Measurements from ENCODE around the gene GNA15.
"Not testable (repeated sequence)": the region's sequence is repeated elsewhere in the genome, so short reads cannot be mapped to it uniquely, and the experiment has no call there.

The GNA15 gene

GRCh38 chr19:3135961-3136683 is at the start of gene GNA15:
Gene GNA15, plus strand, starts transcription at chr19:3136033. Its CDS starts 418 bp downstream, at chr19:3136451.
- H3K27ac Mint-ChIP-seq = peak within 1 kb of the TSS; percentile 90
- intact Hi-C loops (cut with micrococcal nuclease) = no loop called here
- H3K27me3 Mint-ChIP-seq = no peaks in the 10 kb centered on the region
- H3K9me3 Mint-ChIP-seq = no peaks in the 10 kb centered on the region
- H3K4me1 Mint-ChIP-seq (ENCODE audit: low read depth) = peaks cover 56% of the 10 kb centered on the region
- H3K4me3 Mint-ChIP-seq = peak within 1 kb of the TSS; percentile 89
- H3K36me3 Mint-ChIP-seq (ENCODE audit: low read depth) = peaks cover 35% of the 10 kb centered on the region

- Mint-ChIP-seq H3K4me3 (no peak overlapping the region), H3K27me3 (peaks cover 37% of the 10 kb centered on the region), H3K9me3 (no peaks in the 10 kb centered on the region), H3K27ac (no peak overlapping the region), H3K36me3 (ENCODE audit: low read depth) (no peaks in the 10 kb centered on the region), H3K4me1 (ENCODE audit: low read depth) (no peaks in the 10 kb centered on the region)
- intact Hi-C loops (cut with micrococcal nuclease) = no loop called here
Measured at GRCh38 chr19:3087769-3088168, 48.1 kb upstream of the GNA15 start.

GRCh38 chr19:3089299-3089855 is 46.5 kb upstream of the GNA15 start:
- H3K36me3 Mint-ChIP-seq (ENCODE audit: low read depth); H3K4me1 Mint-ChIP-seq (ENCODE audit: low read depth); intact Hi-C loops (cut with micrococcal nuclease); H3K9me3 Mint-ChIP-seq; H3K4me3 Mint-ChIP-seq; H3K27ac Mint-ChIP-seq: not testable (repeated sequence)
- H3K27me3 Mint-ChIP-seq = peaks cover 45% of the 10 kb centered on the region

- Mint-ChIP-seq H3K36me3 (ENCODE audit: low read depth) (no peaks in the 10 kb centered on the region), H3K9me3 (no peaks in the 10 kb centered on the region), H3K27me3 (peaks cover 75% of the 10 kb centered on the region), H3K27ac (peak overlapping the region; percentile 39), H3K4me1 (ENCODE audit: low read depth) (peaks cover 29% of the 10 kb centered on the region), H3K4me3 (peak overlapping the region; percentile 75)
- intact Hi-C loops (cut with micrococcal nuclease) = no loop called here
Measured at GRCh38 chr19:3094601-3095440, 41.0 kb upstream of the GNA15 start.

- H3K27me3 Mint-ChIP-seq = peaks cover 77% of the 10 kb centered on the region
- intact Hi-C loops (cut with micrococcal nuclease) = no loop called here
- no peaks in the 10 kb centered on the region for H3K36me3 Mint-ChIP-seq (ENCODE audit: low read depth)
- H3K9me3 Mint-ChIP-seq = no peaks in the 10 kb centered on the region
- H3K27ac Mint-ChIP-seq = peak overlapping the region; percentile 39
- peak overlapping the region; percentile 75 for H3K4me3 Mint-ChIP-seq
- peaks cover 29% of the 10 kb centered on the region for H3K4me1 Mint-ChIP-seq (ENCODE audit: low read depth)
Measured at GRCh38 chr19:3095441-3096191, 40.2 kb upstream of the GNA15 start.

GRCh38 chr19:3096267-3096901 is 39.4 kb upstream of the GNA15 start:
- intact Hi-C loops (cut with micrococcal nuclease) = no loop called here
- Mint-ChIP-seq H3K9me3 (no peaks in the 10 kb centered on the region), H3K27me3 (peaks cover 85% of the 10 kb centered on the region), H3K4me3 (peak overlapping the region; percentile 75), H3K36me3 (ENCODE audit: low read depth) (no peaks in the 10 kb centered on the region), H3K4me1 (ENCODE audit: low read depth) (peaks cover 29% of the 10 kb centered on the region), H3K27ac (no peak overlapping the region)

- peaks cover 29% of the 10 kb centered on the region for H3K4me1 Mint-ChIP-seq (ENCODE audit: low read depth)
- no peak overlapping the region for H3K27ac Mint-ChIP-seq
- intact Hi-C loops (cut with micrococcal nuclease) = no loop called here
- no peak overlapping the region for H3K4me3 Mint-ChIP-seq
- H3K9me3 Mint-ChIP-seq = no peaks in the 10 kb centered on the region
- H3K27me3 Mint-ChIP-seq = peaks cover 88% of the 10 kb centered on the region
- no peaks in the 10 kb centered on the region for H3K36me3 Mint-ChIP-seq (ENCODE audit: low read depth)
Measured at GRCh38 chr19:3096902-3097326, 38.9 kb upstream of the GNA15 start.

- H3K27me3 Mint-ChIP-seq = peaks cover 88% of the 10 kb centered on the region
- no peaks in the 10 kb centered on the region for H3K9me3 Mint-ChIP-seq
- intact Hi-C loops (cut with micrococcal nuclease) = no loop called here
- H3K4me1 Mint-ChIP-seq (ENCODE audit: low read depth) = peaks cover 29% of the 10 kb centered on the region
- H3K4me3 Mint-ChIP-seq = no peak overlapping the region
- no peak overlapping the region for H3K27ac Mint-ChIP-seq
- no peaks in the 10 kb centered on the region for H3K36me3 Mint-ChIP-seq (ENCODE audit: low read depth)
Measured at GRCh38 chr19:3097442-3097871, 38.4 kb upstream of the GNA15 start.

GRCh38 chr19:3098141-3098514 is 37.7 kb upstream of the GNA15 start:
- Mint-ChIP-seq H3K9me3 (no peaks in the 10 kb centered on the region), H3K27me3 (peaks cover 87% of the 10 kb centered on the region), H3K4me1 (ENCODE audit: low read depth) (peaks cover 29% of the 10 kb centered on the region), H3K36me3 (ENCODE audit: low read depth) (no peaks in the 10 kb centered on the region), H3K4me3 (no peak overlapping the region), H3K27ac (no peak overlapping the region)
- intact Hi-C loops (cut with micrococcal nuclease) = no loop called here

- Mint-ChIP-seq H3K27me3 (peaks cover 81% of the 10 kb centered on the region), H3K9me3 (no peaks in the 10 kb centered on the region), H3K27ac (no peak overlapping the region), H3K4me1 (ENCODE audit: low read depth) (peaks cover 30% of the 10 kb centered on the region), H3K36me3 (ENCODE audit: low read depth) (no peaks in the 10 kb centered on the region), H3K4me3 (peak overlapping the region; percentile 67)
- intact Hi-C loops (cut with micrococcal nuclease) = no loop called here
Measured at GRCh38 chr19:3098515-3099346, 37.1 kb upstream of the GNA15 start.

GRCh38 chr19:3099347-3100145 is 36.3 kb upstream of the GNA15 start:
- Mint-ChIP-seq H3K9me3 (no peaks in the 10 kb centered on the region), H3K27me3 (peaks cover 84% of the 10 kb centered on the region), H3K4me3 (peak overlapping the region; percentile 67), H3K4me1 (ENCODE audit: low read depth) (peaks cover 38% of the 10 kb centered on the region), H3K27ac (no peak overlapping the region), H3K36me3 (ENCODE audit: low read depth) (no peaks in the 10 kb centered on the region)
- intact Hi-C loops (cut with micrococcal nuclease) = no loop called here

- Mint-ChIP-seq H3K4me3 (no peak overlapping the region), H3K27me3 (peaks cover 82% of the 10 kb centered on the region), H3K27ac (no peak overlapping the region), H3K4me1 (ENCODE audit: low read depth) (peaks cover 33% of the 10 kb centered on the region), H3K36me3 (ENCODE audit: low read depth) (no peaks in the 10 kb centered on the region), H3K9me3 (no peaks in the 10 kb centered on the region)
- intact Hi-C loops (cut with micrococcal nuclease) = no loop called here
Measured at GRCh38 chr19:3100331-3100730, 35.5 kb upstream of the GNA15 start.
